ENCODE measurements around the gene C12orf75.

Gene C12orf75

GRCh38 chr12:105315130-105315529 is 15.4 kb upstream of the C12orf75 start:
- no peak for TF ChIP-seq CTCF (IDR thresholded peaks at IDR 0.05; ENCODE audit: borderline replicate concordance, control extremely low read depth, extremely low read depth, insufficient read depth, missing control alignments)
- no peak for DNase-seq (ENCODE audit: low spot score)
- in situ Hi-C loops (cut with MboI; ENCODE audit: low sequenced_read_pairs, unreplicated experiment), result no loop called here

- in situ Hi-C loops (cut with MboI; ENCODE audit: low sequenced_read_pairs, unreplicated experiment), result no loop called here
- DNase-seq (ENCODE audit: low spot score), result no peak
- no peak for TF ChIP-seq CTCF (IDR thresholded peaks at IDR 0.05; ENCODE audit: borderline replicate concordance, control extremely low read depth, extremely low read depth, insufficient read depth, missing control alignments)
Observed at GRCh38 chr12:105315726-105316125, 14.8 kb upstream of the C12orf75 start.

DNA sequence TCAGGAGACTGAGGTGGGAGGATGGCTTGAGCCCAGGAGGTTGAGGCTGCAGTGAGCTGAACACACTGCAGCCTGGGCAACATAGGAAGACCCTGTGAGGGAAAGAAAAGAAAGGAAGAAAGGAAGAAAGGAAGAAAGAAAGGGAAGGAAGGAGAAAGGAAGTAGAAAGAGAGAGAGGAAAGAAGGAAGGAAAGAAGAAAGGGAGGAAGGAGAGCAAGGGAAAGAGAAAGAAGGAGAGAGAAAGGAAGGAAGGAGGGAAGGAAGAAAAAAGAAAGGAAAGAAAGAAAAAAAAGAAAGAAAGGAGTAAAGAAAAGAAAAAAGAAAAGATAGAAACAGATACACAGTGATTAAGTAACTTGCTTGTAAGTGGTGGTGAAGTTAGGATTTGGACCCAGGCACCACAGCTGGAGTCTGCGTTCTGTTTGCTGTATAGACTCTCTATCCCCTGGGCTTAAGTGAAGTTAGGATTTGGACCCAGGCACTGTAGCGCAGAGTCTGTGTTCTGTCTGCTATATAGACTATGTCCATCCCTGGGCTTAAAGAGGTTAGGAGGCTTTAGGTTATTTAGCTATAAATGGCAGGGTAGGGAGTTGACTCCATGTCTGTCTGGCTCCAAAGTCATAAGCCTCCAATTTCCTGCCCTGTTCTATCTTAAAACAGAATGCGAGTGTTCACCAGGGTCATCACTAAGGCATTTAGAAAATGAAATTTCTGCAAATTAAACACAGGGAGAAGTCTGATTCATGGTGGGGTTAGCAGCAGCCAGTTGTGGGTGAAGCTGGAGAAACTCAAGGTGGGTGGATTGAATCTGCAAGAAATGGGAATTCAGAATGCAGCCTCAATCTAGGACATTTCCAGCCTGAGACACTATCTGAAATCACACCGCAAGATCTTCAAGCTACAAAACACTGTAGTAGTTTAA is 13.3 kb upstream of the C12orf75 start:
- TF ChIP-seq CTCF (IDR thresholded peaks at IDR 0.05; ENCODE audit: borderline replicate concordance, control extremely low read depth, extremely low read depth, insufficient read depth, missing control alignments), result no peak
- no peak for DNase-seq (ENCODE audit: low spot score)
- in situ Hi-C loops (cut with MboI; ENCODE audit: low sequenced_read_pairs, unreplicated experiment), result no loop called here

- DNase-seq (ENCODE audit: low spot score), result no peak
- TF ChIP-seq CTCF (IDR thresholded peaks at IDR 0.05; ENCODE audit: borderline replicate concordance, control extremely low read depth, extremely low read depth, insufficient read depth, missing control alignments), result no peak
- in situ Hi-C loops (cut with MboI; ENCODE audit: low sequenced_read_pairs, unreplicated experiment), result no loop called here
Observed at GRCh38 chr12:105317942-105318621, 12.4 kb upstream of the C12orf75 start.

DNA sequence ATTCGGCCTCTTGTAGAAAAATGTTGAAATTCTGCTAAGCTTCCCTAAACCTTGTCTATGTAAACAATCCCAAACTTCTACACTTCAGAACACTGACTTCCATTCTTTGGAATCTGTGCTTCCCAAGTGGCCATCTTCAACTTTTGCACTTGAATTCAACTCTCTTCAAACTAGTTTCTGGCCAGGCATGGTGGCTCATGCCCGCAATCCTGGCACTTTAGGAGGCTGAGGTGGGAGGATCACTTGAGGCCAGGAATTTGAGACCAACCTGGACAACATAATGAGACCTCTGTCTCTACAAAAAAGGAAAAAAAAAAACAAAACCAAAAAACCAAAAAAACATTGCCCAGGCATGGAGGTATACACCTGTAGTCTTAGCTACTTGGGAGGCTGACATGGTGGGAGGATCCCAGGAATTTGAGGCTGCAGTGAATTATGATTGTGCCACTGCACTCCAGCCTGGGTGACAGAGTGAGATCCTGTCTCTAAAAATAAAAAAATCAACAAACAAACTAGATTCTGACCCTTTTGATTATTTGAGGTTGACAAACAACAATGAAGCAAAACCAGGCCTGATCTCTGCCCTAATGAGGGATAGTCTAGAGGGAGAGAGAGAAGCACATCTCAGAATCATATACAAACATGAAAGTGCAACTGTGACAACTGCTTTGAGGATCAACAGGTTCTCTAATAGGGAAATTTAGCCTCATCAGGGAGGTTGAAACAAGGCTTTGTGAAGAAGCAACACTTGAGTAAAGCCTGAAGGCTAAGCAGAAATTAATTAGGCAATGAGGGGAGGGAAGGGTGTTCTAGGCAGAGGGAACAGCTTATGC is 11.6 kb upstream of the C12orf75 start:
- in situ Hi-C loops (cut with MboI; ENCODE audit: low sequenced_read_pairs, unreplicated experiment), result no loop called here
- no peak for TF ChIP-seq CTCF (IDR thresholded peaks at IDR 0.05; ENCODE audit: borderline replicate concordance, control extremely low read depth, extremely low read depth, insufficient read depth, missing control alignments)
- DNase-seq (ENCODE audit: low spot score), result no peak

DNA sequence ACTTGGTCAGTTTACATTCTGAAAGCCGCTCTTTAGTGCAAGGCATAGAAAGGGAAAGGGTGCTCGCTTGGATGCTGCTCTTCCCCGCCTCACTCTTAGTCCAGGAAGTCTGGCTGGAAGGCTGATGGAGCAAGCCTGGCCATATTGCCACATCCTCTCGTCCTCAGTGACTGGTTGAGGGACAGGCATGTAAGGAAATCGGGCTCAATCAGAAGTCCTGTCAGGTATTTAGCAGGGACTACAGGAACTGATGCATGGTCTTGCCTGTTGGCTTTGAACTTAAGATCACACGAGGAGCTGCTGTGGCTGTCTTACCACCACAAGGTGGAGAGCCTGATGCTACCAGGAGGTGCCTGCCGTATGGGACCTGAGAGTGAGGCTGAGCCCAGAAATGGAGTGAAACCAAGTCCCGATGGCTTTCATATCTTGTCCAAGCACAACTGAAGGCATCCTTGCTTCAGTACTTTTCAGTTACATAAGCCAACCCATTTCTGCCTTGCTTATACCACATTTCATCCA is 10.7 kb upstream of the C12orf75 start:
- no peak for TF ChIP-seq CTCF (IDR thresholded peaks at IDR 0.05; ENCODE audit: borderline replicate concordance, control extremely low read depth, extremely low read depth, insufficient read depth, missing control alignments)
- DNase-seq (ENCODE audit: low spot score), result no peak
- in situ Hi-C loops (cut with MboI; ENCODE audit: low sequenced_read_pairs, unreplicated experiment), result no loop called here
